GM21576 (cell line): ENCODE data around the gene ITGA11.

Source experiments
- ATAC-seq: cut with Tn5 transposase; IDR thresholded peaks from one replicate; pipeline ENCODE4 v1.9.1; 2021; ENCODE audit warnings: mild to moderate bottlenecking, moderate library complexity; ENCODE audit not compliant: unreplicated experiment

The ITGA11 gene

DNA sequence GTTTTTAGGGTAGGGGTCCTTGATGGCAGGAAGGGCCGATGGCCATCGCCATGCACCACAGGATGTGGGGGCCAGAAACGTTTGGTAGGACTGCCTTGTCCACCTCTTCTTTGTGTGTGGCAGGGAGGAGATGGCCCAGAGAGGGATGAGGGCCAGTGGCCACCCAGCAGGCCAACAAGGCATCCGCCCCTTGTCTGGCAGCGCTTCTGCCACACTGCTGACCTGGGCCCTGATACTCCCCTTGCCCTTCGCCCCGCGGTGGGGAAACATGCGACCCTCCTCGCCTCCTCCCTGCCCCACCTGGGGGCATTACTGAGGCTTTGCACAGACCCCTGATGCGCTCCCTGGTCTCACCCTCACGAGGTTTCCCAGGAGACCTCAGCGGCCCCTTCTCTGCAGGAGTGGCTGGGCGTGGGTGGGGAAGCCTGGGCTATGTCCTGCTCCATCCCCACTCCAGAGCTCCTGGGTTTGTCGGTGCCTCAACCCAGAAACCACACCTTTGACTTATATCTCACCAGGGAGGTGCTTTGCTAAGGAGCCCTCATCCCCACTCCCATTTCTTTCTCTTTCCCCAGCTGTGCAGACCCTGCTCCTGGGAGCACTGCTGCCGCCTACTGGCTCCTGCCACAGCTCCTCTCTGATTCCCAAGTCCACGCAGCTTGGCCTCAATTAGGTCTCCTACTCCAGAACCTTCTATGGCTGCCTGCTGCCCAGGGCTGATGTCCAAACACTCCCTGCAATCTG, 115.7 kb downstream of the ITGA11 start:
- no peak for ATAC-seq

DNA sequence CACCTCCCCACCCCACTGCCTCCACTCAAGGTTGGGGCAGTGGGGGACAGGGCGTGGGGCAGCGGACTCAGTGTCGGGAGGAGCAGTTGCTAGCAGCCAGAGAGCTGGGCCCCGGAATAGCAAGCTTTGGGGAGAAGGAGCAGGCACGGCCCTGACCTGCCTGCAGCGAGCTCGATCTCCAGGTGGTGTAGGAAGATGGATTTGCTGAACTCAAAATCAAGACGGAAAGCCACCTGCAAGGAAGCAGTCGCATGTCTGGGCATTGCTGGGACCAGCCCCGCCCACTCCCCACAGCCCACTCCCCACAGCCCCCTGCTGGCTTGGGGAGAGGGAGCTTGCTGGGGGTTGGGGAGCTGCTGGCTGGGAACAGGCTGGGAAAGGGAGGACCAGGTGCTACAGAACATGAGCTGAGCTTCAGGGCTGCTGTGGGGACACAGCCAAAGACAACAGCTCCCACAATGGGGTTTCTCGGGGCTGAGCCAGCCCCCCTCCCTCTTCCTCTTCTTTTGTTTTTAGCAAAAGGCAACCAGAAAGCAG, 116.4 kb downstream of the ITGA11 start:
- no peak for ATAC-seq

- ATAC-seq: no peak
These were observed 116.9 kb downstream of the ITGA11 start for GRCh38 chr15:68315035-68315434.

DNA sequence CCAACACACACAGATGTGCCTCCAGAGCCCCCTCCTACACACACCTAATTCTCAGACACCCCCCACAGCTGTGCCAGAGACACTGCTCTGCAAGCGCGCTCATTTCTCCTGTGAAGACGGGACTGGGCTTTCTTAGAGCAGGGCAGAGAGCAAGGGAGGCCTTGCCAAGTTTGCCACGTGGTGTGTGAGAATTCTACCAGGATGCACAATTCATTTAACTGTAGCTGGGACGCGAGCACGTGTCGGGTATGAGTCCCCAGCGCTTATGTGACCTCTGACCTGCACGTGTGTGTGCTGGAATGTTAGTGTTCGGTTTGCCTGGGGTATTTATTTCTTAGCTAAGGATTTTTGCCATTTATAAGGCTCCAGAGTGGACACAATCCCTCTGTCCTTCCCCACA, 117.4 kb downstream of the ITGA11 start:
- ATAC-seq: no peak

GRCh38 chr15:68313501-68314410, 118.2 kb downstream of the ITGA11 start:
- ATAC-seq: no peak

- ATAC-seq: no peak
These were observed 119.2 kb downstream of the ITGA11 start for GRCh38 chr15:68312701-68313204.

GRCh38 chr15:68311859-68312557, 120.0 kb downstream of the ITGA11 start:
- ATAC-seq: no peak

DNA sequence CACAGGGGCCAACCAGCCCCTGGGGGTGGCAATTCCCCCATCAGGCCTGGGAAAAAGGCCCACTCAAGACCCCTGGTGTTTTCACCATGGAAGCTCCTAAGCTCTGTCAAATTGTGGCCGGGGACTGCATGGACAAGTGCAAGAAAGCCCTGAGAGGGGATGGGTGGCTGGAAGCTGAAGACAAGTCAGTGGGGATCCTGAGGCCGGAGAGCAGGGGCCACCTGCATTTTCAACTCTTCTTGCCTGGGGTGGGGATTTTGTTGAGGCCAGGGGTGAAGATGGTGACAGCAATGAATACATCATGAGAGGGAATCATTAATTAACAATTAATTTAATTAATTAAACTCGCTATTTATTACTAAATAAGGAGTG, 120.5 kb downstream of the ITGA11 start:
- no peak for ATAC-seq

- no peak for ATAC-seq
These were observed 121.0 kb downstream of the ITGA11 start for GRCh38 chr15:68310804-68311463.

DNA sequence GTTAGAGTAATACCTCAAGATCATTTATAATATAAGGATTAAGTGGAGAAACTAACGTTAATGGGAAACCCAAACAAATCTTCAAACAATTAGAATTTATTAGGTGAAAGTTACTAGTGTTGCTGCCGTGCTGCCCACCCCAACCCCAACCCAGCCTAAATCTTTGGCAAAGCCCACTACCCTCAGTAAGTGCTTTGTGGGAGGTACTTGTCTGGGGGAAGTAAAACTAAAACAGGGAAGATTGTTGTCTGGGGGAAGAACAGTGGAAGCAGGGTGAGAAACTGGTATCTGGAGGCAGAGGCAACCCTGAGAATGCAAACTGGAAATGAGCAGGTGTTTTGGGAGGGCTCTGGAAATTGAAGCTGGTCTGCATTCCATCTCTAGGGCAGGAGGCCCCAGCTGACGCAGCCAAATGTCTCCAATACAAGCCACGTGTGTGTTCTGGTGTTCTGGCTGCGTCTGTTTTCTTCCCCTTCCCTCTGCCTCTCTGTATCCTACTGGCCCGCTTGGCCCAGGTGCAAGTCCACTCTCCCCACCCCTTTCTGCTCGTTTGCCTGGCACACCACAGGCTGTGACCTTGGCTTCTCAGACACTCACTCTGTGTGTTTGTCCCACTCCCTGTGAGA, 121.7 kb downstream of the ITGA11 start:
- ATAC-seq: no peak

DNA sequence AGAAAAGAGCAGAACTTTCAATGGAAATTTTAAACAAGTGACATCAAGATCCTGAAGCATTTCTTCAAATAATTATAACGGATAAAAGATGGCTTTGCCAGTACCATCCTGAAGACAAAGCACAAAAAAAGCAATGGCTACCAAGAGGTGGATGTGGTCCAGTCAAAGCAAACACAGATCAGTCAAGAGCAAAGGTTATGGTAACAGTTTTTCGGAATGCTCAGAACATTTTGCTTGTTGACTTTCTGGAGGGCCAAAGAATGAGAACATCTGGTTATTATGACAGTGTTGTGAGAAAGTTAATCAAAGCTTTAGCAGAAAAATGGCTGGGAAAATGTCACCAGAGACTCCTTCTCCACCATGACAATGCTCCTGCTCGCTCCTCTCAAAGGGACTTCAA, 122.9 kb downstream of the ITGA11 start:
- no peak for ATAC-seq

GRCh38 chr15:68307131-68307928, 124.6 kb downstream of the ITGA11 start:
- ATAC-seq: no peak

GRCh38 chr15:68305420-68305871, 126.5 kb downstream of the ITGA11 start:
- no peak for ATAC-seq

DNA sequence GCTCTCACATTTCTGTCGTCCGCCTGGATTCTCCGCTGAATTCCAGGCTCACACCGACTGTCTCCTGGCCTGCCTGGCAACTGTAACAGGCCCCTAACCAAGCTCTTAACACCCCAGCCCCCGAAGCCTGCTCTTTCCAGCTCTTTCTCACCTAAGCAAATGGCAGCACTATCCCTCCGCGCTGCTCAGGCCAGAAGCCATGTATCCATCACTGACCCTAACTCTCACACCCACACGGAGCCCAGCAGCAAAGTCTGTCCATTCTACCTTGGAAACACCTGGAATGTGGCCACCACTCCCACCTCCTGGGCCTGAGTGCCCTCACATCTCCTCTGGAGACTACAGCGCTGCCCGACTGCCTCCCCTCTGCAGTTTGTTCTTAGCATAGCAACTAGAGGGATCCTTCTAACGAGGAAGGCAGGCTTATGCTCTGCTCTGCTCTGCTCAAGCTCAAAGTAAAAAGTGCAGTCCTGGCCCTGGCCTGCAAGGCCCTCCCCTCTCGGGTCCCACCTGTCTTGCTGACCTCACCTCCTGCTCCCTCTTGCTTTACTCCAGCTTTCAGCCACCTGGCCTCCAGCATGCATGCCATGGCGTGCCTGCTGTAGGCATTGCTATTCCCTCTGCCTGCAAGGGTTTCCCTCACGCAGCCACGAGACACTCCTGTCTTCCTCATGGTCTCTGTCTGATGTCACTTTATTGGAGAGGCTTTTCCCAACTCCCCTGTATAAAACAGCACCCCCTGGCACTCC, 127.2 kb downstream of the ITGA11 start:
- no peak for ATAC-seq

- no peak for ATAC-seq
These were observed 128.2 kb downstream of the ITGA11 start for GRCh38 chr15:68303560-68304436.

- no peak for ATAC-seq
These were observed 128.8 kb downstream of the ITGA11 start for GRCh38 chr15:68303134-68303533.

GRCh38 chr15:68302729-68303128, 129.2 kb downstream of the ITGA11 start:
- no peak for ATAC-seq
